Measurements from ENCODE around the gene MRAS. TPM values are rescaled to one million over a fixed set of nuclear protein-coding genes. Genes with fewer than 3 reads are reported as not detected.
A peak's percentile ranks its signal among the peaks of the same experiment; 100 is the strongest.
"Not testable (repeated sequence)": the region's sequence is repeated elsewhere in the genome, so short reads cannot be mapped to it uniquely, and the experiment has no call there.

Gene MRAS
- total and polyA plus RNA-seq, 2 donors from 2014 or later: 30.9 to 106 TPM

- Histone ChIP-seq H3K9me3 (ENCODE audit: control insufficient read depth in 2 of 3, insufficient read depth in 1 of 3, low read length in 3 of 3) (no peaks in the 10 kb centered on the region), H3K27ac (ENCODE audit: low read depth in 2 of 2, low read length in 2 of 2) (no peak overlapping the region), H3K4me1 (ENCODE audit: control insufficient read depth in 2 of 3, insufficient read depth in 2 of 3, low read depth in 1 of 3, low read length in 3 of 3) (no peaks in the 10 kb centered on the region), H3K36me3 (ENCODE audit: control insufficient read depth in 2 of 3, insufficient read depth in 3 of 3, low read length in 3 of 3) (no peaks in the 10 kb centered on the region), H3K9ac (ENCODE audit: low read length in 3 of 3) (no peak overlapping the region), H3K27me3 (ENCODE audit: control insufficient read depth, insufficient read depth, low read length) (no peaks in the 10 kb centered on the region), H3K4me3 (ENCODE audit: low read length in 3 of 3) (no peak overlapping the region)
- intact Hi-C loops (cut with DNase I): no loop called here
- peak in 3 of 5 donors; percentile 30 to 55 (median 52) for DNase-seq
- no peak for FAIRE-seq
- no peak for TF ChIP-seq CTCF (IDR thresholded peaks at IDR 0.05; ENCODE audit: borderline replicate concordance, extremely low read depth, insufficient read depth)
Observed at GRCh38 chr3:138375447-138375846, 27.1 kb downstream of the MRAS start.

- intact Hi-C loops (cut with DNase I): no loop called here
- Histone ChIP-seq H3K27ac (ENCODE audit: low read depth in 2 of 2, low read length in 2 of 2) (no peak overlapping the region), H3K4me3 (ENCODE audit: low read length in 3 of 3) (no peak overlapping the region), H3K27me3 (ENCODE audit: control insufficient read depth, insufficient read depth, low read length) (no peaks in the 10 kb centered on the region), H3K9me3 (ENCODE audit: control insufficient read depth in 2 of 3, insufficient read depth in 1 of 3, low read length in 3 of 3) (no peaks in the 10 kb centered on the region), H3K9ac (ENCODE audit: low read length in 3 of 3) (no peak overlapping the region), H3K4me1 (ENCODE audit: control insufficient read depth in 2 of 3, insufficient read depth in 2 of 3, low read depth in 1 of 3, low read length in 3 of 3) (peaks cover 0 to 5% (median 2%) of the 10 kb centered on the region in 3 donors), H3K36me3 (ENCODE audit: control insufficient read depth in 2 of 3, insufficient read depth in 3 of 3, low read length in 3 of 3) (no peaks in the 10 kb centered on the region)
- DNase-seq (no peak), FAIRE-seq (no peak)
- TF ChIP-seq CTCF (IDR thresholded peaks at IDR 0.05; ENCODE audit: borderline replicate concordance, extremely low read depth, insufficient read depth): no peak
Observed at GRCh38 chr3:138376663-138377062, 28.3 kb downstream of the MRAS start.

GRCh38 chr3:138377212-138377611 is 28.8 kb downstream of the MRAS start:
- FAIRE-seq; H3K27ac ChIP-seq (ENCODE audit: low read depth in 2 of 2, low read length in 2 of 2); H3K9ac ChIP-seq (ENCODE audit: low read length in 3 of 3); H3K4me3 ChIP-seq (ENCODE audit: low read length in 3 of 3); H3K36me3 ChIP-seq (ENCODE audit: control insufficient read depth in 2 of 3, insufficient read depth in 3 of 3, low read length in 3 of 3); intact Hi-C loops (cut with DNase I); H3K27me3 ChIP-seq (ENCODE audit: control insufficient read depth, insufficient read depth, low read length); H3K9me3 ChIP-seq (ENCODE audit: control insufficient read depth in 2 of 3, insufficient read depth in 1 of 3, low read length in 3 of 3): not testable (repeated sequence)
- DNase-seq: peak in 1 of 5 donors; percentile 19
- peaks cover 0 to 11% (median 8%) of the 10 kb centered on the region in 3 donors for H3K4me1 ChIP-seq (ENCODE audit: control insufficient read depth in 2 of 3, insufficient read depth in 2 of 3, low read depth in 1 of 3, low read length in 3 of 3)

- no peak for FAIRE-seq
Observed at GRCh38 chr3:138377804-138378203, 29.4 kb downstream of the MRAS start.

More at GRCh38 chr3:138377804-138378203, 29.4 kb downstream of the MRAS start:
- no peak for TF ChIP-seq CTCF (IDR thresholded peaks at IDR 0.05; ENCODE audit: borderline replicate concordance, extremely low read depth, insufficient read depth)
- peak in 1 of 5 donors; percentile 15 for DNase-seq
- no peaks in the 10 kb centered on the region for H3K27me3 ChIP-seq (ENCODE audit: control insufficient read depth, insufficient read depth, low read length)
- no peak overlapping the region for H3K27ac ChIP-seq (ENCODE audit: low read depth in 2 of 2, low read length in 2 of 2)
- H3K9ac ChIP-seq (ENCODE audit: low read length in 3 of 3): no peak overlapping the region
- H3K4me1 ChIP-seq (ENCODE audit: control insufficient read depth in 2 of 3, insufficient read depth in 2 of 3, low read depth in 1 of 3, low read length in 3 of 3): peaks cover 0 to 16% (median 12%) of the 10 kb centered on the region in 3 donors
- no peaks in the 10 kb centered on the region for H3K9me3 ChIP-seq (ENCODE audit: control insufficient read depth in 2 of 3, insufficient read depth in 1 of 3, low read length in 3 of 3)
- intact Hi-C loops (cut with DNase I): no loop called here
- no peak overlapping the region for H3K4me3 ChIP-seq (ENCODE audit: low read length in 3 of 3)
- H3K36me3 ChIP-seq (ENCODE audit: control insufficient read depth in 2 of 3, insufficient read depth in 3 of 3, low read length in 3 of 3): no peaks in the 10 kb centered on the region
